H1 (cell line): Measurements from ENCODE around the gene KCNJ9. TPM values are rescaled to one million over a fixed set of nuclear protein-coding genes. Genes with fewer than 3 reads are reported as not detected.

ENCODE experiments used
- CBX5 ChIP-seq: fragments of 300-800, 300-1000 bp; sonication (generic); IDR thresholded peaks from 2 replicates; pipeline ENCODE4 v1.7.1; 2016; ENCODE audit warnings: antibody characterized with exemption, low read length, low read depth
- RBBP5 ChIP-seq: IDR thresholded peaks from 2 replicates; pipeline ENCODE4 v1.7.1; 2012; ENCODE audit warnings: low read depth, mild to moderate bottlenecking, inconsistent platforms, low read length, moderate library complexity, borderline replicate concordance
- SIX5 ChIP-seq: IDR thresholded peaks from 2 replicates; pipeline ENCODE4 v1.6.1; 2011; ENCODE audit warnings: mild to moderate bottlenecking, low read depth, low read length
- SUZ12 ChIP-seq: fragments of 200-600 bp; sonication (generic); IDR thresholded peaks from 2 replicates; pipeline ENCODE4 v1.6.1; 2012; ENCODE audit warnings: mild to moderate bottlenecking, inconsistent platforms, low read length, moderate library complexity, mixed read lengths
- YY1 ChIP-seq: IDR thresholded peaks from 2 replicates; pipeline ENCODE4 v1.6.1; 2011; ENCODE audit warnings: low read depth, mild to moderate bottlenecking, low read length
- polyA plus RNA-seq, 7 experiments: library from polyadenylated mRNA; depleted of rRNA in 3 of 7; stranded (reverse) in 5 of 7; unstranded in 2 of 7; fragments of >200 nt in 5 of 7; fragments of 200-250 nt in 2 of 7; gene quantifications; 1 replicate in 5 of 7; 2 replicates in 1 of 7; 4 replicates in 1 of 7; pipeline versions ENCODE4 v1.2.1 to v1.2.3, GENCODE V29; 2011 to 2013; ENCODE audit warnings: missing spikeins in 2 of 7, mixed read lengths in 2 of 7
- total RNA-seq: library from RNA; stranded (reverse); fragmentation: NEBNext Ultra II Directional; extraction: Animal tissue kit (Norgen Biotek cat#: 25700); gene quantifications from 2 replicates; pipeline ENCODE4 v1.2.1, GENCODE V29; 2021

The KCNJ9 gene
- total and polyA plus RNA-seq, 2 of the 8 experiments (the other 6 are each of a cell fraction or from before 2014, with no cell fraction given), result 0.02 to 0.13 TPM

DNA sequence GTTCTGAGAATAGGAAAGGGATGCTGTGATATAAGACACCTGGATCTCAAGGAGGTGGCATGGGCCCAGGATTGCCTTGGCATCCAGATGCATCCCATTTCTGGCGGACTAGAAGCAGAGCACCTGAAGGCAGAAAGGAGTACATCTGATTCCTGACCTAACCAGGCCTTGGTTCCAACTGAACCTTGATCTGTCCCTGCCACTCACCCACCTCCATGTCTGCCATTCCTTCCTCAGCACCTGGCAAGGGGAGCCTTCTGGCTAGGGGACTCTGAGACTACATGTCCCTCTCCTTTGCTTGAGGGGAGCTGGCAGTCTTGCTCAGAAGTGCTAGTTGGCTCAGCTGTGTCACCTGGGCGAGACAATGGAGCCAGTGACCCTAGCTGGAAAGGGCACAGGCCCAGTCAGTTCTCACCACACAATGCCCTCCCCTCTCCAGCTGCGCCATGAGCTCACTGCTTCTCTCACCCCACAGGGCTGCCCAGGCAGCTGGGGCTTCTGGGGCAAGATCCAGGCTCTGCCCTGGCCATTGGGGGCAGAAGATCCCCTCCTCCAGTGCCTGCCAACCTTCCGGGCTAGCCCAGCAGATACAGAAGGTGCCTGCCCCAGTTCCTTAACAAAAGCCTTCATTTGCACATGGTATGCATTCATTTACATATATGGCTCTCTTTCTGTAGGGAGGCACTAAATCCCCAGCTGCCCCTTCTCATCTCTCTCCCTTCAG lies 14.2 kb downstream of the KCNJ9 start (continued):
- TF ChIP-seq RBBP5, result no peak
- TF ChIP-seq SIX5, result no peak
- TF ChIP-seq YY1, result peak; percentile 75
- no peak for TF ChIP-seq SUZ12
- TF ChIP-seq CBX5, result no peak
